ENCODE data around the gene PIP4K2B.
"Not testable (repeated sequence)": the region's sequence is repeated elsewhere in the genome, so short reads cannot be mapped to it uniquely, and the experiment has no call there.

Gene PIP4K2B

GRCh38 chr17:38799501-38800236, at the start of gene PIP4K2B:
TSS of gene PIP4K2B (minus strand) at chr17:38799556. CDS start at chr17:38799424, 132 bp downstream.
- H3K4me3 ChIP-seq (ENCODE audit: low read depth, low read length) = peak within 1 kb of the TSS; percentile 75
- DNase-seq (ENCODE audit: low read depth) = peak; percentile 96

- no peak for DNase-seq (ENCODE audit: low read depth)
These were observed 49.2 kb upstream of the PIP4K2B start for GRCh38 chr17:38848557-38848891.

GRCh38 chr17:38844261-38844757, 45.0 kb upstream of the PIP4K2B start:
- DNase-seq (ENCODE audit: low read depth) = no peak
- no peak overlapping the region for H3K4me3 ChIP-seq (ENCODE audit: low read depth, low read length)

More at GRCh38 chr17:38848557-38848891, 49.2 kb upstream of the PIP4K2B start:
- no peak overlapping the region for H3K4me3 ChIP-seq (ENCODE audit: low read depth, low read length)

GRCh38 chr17:38825762-38826247, 26.4 kb upstream of the PIP4K2B start:
- H3K4me3 ChIP-seq (ENCODE audit: low read depth, low read length) = peak overlapping the region; percentile 96
- DNase-seq (ENCODE audit: low read depth) = no peak

GRCh38 chr17:38824899-38825761, 25.8 kb upstream of the PIP4K2B start, which contains the start of gene CWC25:
TSS of gene CWC25 (minus strand) at chr17:38825321. CDS start at chr17:38825183, 138 bp downstream.
- DNase-seq (ENCODE audit: low read depth) = peak; percentile 88
- peak within 1 kb of the TSS; percentile 96 for H3K4me3 ChIP-seq (ENCODE audit: low read depth, low read length)

- no peak for DNase-seq (ENCODE audit: low read depth)
- no peak overlapping the region for H3K4me3 ChIP-seq (ENCODE audit: low read depth, low read length)
These were observed 16.3 kb upstream of the PIP4K2B start for GRCh38 chr17:38815576-38816193.

- no peak overlapping the region for H3K4me3 ChIP-seq (ENCODE audit: low read depth, low read length)
- DNase-seq (ENCODE audit: low read depth) = no peak
These were observed 10.5 kb upstream of the PIP4K2B start for GRCh38 chr17:38809828-38810227.

GRCh38 chr17:38800237-38800760, 943 bp upstream of the PIP4K2B start:
- H3K4me3 ChIP-seq (ENCODE audit: low read depth, low read length) = peak overlapping the region; percentile 75

GRCh38 chr17:38798614-38799500, 499 bp downstream of the PIP4K2B start:
- DNase-seq (ENCODE audit: low read depth) = peak; percentile 13
- H3K4me3 ChIP-seq (ENCODE audit: low read depth, low read length) = peak overlapping the region; percentile 75

More at GRCh38 chr17:38800237-38800760, 943 bp upstream of the PIP4K2B start:
- no peak for DNase-seq (ENCODE audit: low read depth)

GRCh38 chr17:38797828-38798227, 1.5 kb downstream of the PIP4K2B start:
- DNase-seq (ENCODE audit: low read depth) = no peak
- peak overlapping the region; percentile 75 for H3K4me3 ChIP-seq (ENCODE audit: low read depth, low read length)

- peak; percentile 25 for DNase-seq (ENCODE audit: low read depth)
- peak overlapping the region; percentile 75 for H3K4me3 ChIP-seq (ENCODE audit: low read depth, low read length)
These were observed 2.2 kb downstream of the PIP4K2B start for GRCh38 chr17:38797158-38797490.

GRCh38 chr17:38796451-38797157, 2.8 kb downstream of the PIP4K2B start:
- H3K4me3 ChIP-seq (ENCODE audit: low read depth, low read length) = no peak overlapping the region
- DNase-seq (ENCODE audit: low read depth) = no peak

- no peak overlapping the region for H3K4me3 ChIP-seq (ENCODE audit: low read depth, low read length)
- no peak for DNase-seq (ENCODE audit: low read depth)
These were observed 5.1 kb downstream of the PIP4K2B start for GRCh38 chr17:38794221-38794620.

- DNase-seq (ENCODE audit: low read depth) = no peak
These were observed 8.2 kb downstream of the PIP4K2B start for GRCh38 chr17:38791162-38791561.

GRCh38 chr17:38790148-38790707, 9.1 kb downstream of the PIP4K2B start:
- H3K4me3 ChIP-seq (ENCODE audit: low read depth, low read length); DNase-seq (ENCODE audit: low read depth): not testable (repeated sequence)

More at GRCh38 chr17:38791162-38791561, 8.2 kb downstream of the PIP4K2B start:
- H3K4me3 ChIP-seq (ENCODE audit: low read depth, low read length) = no peak overlapping the region

- no peak overlapping the region for H3K4me3 ChIP-seq (ENCODE audit: low read depth, low read length)
- DNase-seq (ENCODE audit: low read depth) = no peak
These were observed 10.2 kb downstream of the PIP4K2B start for GRCh38 chr17:38789185-38789584.

GRCh38 chr17:38787999-38788398, 11.4 kb downstream of the PIP4K2B start:
- not testable (repeated sequence) for H3K4me3 ChIP-seq (ENCODE audit: low read depth, low read length); DNase-seq (ENCODE audit: low read depth)

- H3K4me3 ChIP-seq (ENCODE audit: low read depth, low read length) = no peak overlapping the region
- DNase-seq (ENCODE audit: low read depth) = no peak
These were observed 13.0 kb downstream of the PIP4K2B start for GRCh38 chr17:38786372-38786771.
